T-helper 2 cell treated with Interferon-gamma antibody and Interleukin-4, amounts not matched to agents 5 μg/mL and 100 μg/mL, for 36 hours (primary cell): Measurements from ENCODE around the gene CORO7.

ENCODE experiments used
- DNase-seq: peaks from one replicate; pipeline ENCODE4 v3.0.0; 2021; ENCODE audit warnings: low spot score
- H3K27ac Mint-ChIP-seq: one replicate; pipeline ENCODE4 v1.8.0; 2021; ENCODE audit warnings: mild to moderate bottlenecking, mixed read lengths
- H3K27me3 Mint-ChIP-seq: one replicate; pipeline ENCODE4 v1.8.0; 2021; ENCODE audit warnings: low read depth, mixed read lengths
- H3K36me3 Mint-ChIP-seq: one replicate; pipeline ENCODE4 v1.8.0; 2021; ENCODE audit warnings: low read depth, mixed read lengths
- H3K4me1 Mint-ChIP-seq: one replicate; pipeline ENCODE4 v1.8.0; 2021; ENCODE audit warnings: low read depth, mixed read lengths
- H3K4me3 Mint-ChIP-seq: one replicate; pipeline ENCODE4 v1.8.0; 2022; ENCODE audit warnings: mild to moderate bottlenecking, moderate library complexity, mixed read lengths
- H3K9me3 Mint-ChIP-seq: one replicate; pipeline ENCODE4 v1.8.0; 2021; ENCODE audit warnings: mixed read lengths

CORO7 gene

DNA sequence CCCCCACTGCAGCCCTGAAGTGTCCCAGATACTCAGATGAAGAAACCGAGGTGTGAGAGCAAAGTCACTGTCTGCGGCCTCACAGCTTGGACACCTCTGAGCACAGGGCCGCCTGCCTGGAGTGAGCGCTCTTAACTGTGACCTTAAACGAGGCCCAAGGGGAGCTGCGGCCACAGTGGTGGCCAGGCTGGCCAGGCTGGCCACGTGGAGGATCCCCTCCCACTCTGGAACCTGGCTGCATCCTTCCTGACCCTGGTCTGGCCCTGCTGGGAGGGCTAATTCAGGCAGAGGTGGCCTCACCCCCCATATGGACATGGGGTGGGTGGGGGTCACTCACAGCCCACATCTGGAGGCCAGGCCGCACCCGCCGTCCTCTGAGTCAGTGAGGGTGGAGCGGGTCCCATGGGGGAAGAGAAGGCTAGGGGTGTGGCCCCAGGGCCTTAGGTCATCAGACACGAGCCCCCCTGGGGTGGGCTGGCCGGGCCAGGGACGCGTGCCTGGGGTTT is 38.2 kb downstream of the CORO7 start:
- Mint-ChIP-seq H3K36me3 (peaks cover 14% of the 10 kb centered on the region), H3K27me3 (no peaks in the 10 kb centered on the region)
- DNase-seq, result no peak

DNA sequence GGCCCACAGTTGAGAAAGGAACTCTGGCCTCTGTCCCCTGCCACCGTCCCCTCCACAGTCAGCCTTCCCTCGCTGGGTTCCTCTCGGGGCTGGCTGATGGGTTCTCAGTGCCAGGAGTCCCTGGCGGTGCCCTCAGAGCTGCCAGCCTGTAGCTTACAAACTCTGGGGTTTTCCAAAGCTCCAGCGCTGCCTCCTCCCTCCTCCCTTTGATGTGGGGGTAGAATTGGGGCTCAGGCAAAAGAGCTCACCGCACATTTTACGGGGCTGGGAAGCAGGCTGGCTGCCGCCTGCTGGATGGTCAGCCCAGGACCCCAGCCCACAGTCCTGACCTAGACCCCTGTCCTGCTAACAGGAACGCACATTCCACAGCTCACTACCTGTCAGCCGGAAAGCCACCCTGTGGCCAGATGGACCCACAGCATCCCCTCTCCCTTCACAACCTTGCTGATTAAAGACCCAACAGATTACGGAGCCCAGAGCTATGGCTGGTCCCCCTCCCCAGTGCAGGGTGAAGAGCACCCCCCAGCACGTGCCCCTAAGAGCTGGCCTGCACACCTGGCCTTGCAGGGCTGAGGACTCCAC is 38.7 kb downstream of the CORO7 start:
- Mint-ChIP-seq H3K27me3 (no peaks in the 10 kb centered on the region), H3K4me3 (no peak overlapping the region), H3K27ac (peak overlapping the region; percentile 47), H3K4me1 (no peaks in the 10 kb centered on the region), H3K36me3 (peaks cover 13% of the 10 kb centered on the region), H3K9me3 (no peaks in the 10 kb centered on the region)
- DNase-seq, result no peak

More for the DNA sequence above, 38.2 kb downstream of the CORO7 start:
- H3K4me1 Mint-ChIP-seq, result no peaks in the 10 kb centered on the region
- H3K27ac Mint-ChIP-seq, result no peak overlapping the region
- H3K4me3 Mint-ChIP-seq, result no peak overlapping the region
- H3K9me3 Mint-ChIP-seq, result no peaks in the 10 kb centered on the region

GRCh38 chr16:4376893-4377572 is 39.4 kb downstream of the CORO7 start:
- Mint-ChIP-seq H3K27me3 (no peaks in the 10 kb centered on the region), H3K27ac (no peak overlapping the region), H3K9me3 (no peaks in the 10 kb centered on the region), H3K4me3 (no peak overlapping the region), H3K4me1 (no peaks in the 10 kb centered on the region), H3K36me3 (peaks cover 13% of the 10 kb centered on the region)
- no peak for DNase-seq

- Mint-ChIP-seq H3K36me3 (peaks cover 11% of the 10 kb centered on the region), H3K4me3 (no peak overlapping the region), H3K27ac (no peak overlapping the region), H3K4me1 (no peaks in the 10 kb centered on the region), H3K9me3 (no peaks in the 10 kb centered on the region), H3K27me3 (no peaks in the 10 kb centered on the region)
- no peak for DNase-seq
Observed at GRCh38 chr16:4376126-4376892, 40.1 kb downstream of the CORO7 start.

GRCh38 chr16:4375717-4376116 is 40.7 kb downstream of the CORO7 start:
- Mint-ChIP-seq H3K4me1 (no peaks in the 10 kb centered on the region), H3K36me3 (peaks cover 11% of the 10 kb centered on the region), H3K4me3 (no peak overlapping the region), H3K9me3 (no peaks in the 10 kb centered on the region), H3K27me3 (no peaks in the 10 kb centered on the region), H3K27ac (no peak overlapping the region)
- DNase-seq, result no peak

- Mint-ChIP-seq H3K27ac (no peak overlapping the region), H3K4me1 (no peaks in the 10 kb centered on the region), H3K36me3 (peaks cover 9% of the 10 kb centered on the region), H3K9me3 (no peaks in the 10 kb centered on the region), H3K4me3 (no peak overlapping the region), H3K27me3 (no peaks in the 10 kb centered on the region)
- DNase-seq, result no peak
Observed at GRCh38 chr16:4373909-4374742, 42.3 kb downstream of the CORO7 start.

GRCh38 chr16:4373356-4373908 is 43.0 kb downstream of the CORO7 start:
- Mint-ChIP-seq H3K27me3 (no peaks in the 10 kb centered on the region), H3K4me1 (no peaks in the 10 kb centered on the region), H3K9me3 (no peaks in the 10 kb centered on the region)

DNA sequence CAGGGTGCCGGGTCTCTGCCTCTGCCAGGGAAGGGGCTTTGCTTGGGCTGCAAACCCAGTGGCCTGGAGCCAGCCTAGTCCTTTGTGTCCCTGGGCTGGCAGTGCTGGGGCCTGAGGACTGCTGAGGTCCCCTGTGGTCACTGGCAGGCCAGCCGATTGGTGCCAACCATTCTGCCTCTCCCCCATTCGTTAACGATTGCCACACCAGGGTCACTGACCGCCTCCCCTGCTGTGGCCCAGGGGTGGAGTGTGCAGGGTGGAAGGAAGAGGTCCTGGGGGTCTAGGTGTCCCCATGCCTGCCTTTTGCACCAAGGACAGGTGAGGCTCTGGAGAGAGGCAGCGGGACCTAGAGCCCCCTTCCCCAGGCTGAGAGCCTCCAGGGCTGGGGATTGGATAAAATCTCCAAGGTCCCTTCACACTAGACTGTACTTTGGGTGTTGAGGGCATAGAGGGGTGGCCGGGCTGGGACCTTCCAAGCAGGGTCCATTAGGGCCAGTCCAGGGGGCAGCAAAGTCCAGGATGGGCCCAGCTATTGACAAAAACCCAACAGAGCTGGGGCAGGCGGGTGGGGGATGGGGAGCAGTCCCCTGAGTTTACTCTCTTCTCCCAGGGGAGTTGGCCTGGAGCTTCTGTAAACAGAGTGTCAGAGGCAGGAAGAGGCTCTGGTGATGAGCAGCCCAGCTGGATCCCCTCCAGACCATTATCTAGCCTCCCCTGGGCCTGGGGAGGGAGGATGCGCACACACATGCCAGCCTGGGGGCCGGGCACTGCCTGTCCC is 43.6 kb downstream of the CORO7 start:
- DNase-seq, result no peak
- no peaks in the 10 kb centered on the region for H3K4me1 Mint-ChIP-seq

More at GRCh38 chr16:4373356-4373908, 43.0 kb downstream of the CORO7 start:
- no peak overlapping the region for H3K4me3 Mint-ChIP-seq
- H3K36me3 Mint-ChIP-seq, result peaks cover 9% of the 10 kb centered on the region
- no peak overlapping the region for H3K27ac Mint-ChIP-seq
- DNase-seq, result no peak

GRCh38 chr16:4372001-4372577 is 44.3 kb downstream of the CORO7 start:
- peaks cover 11% of the 10 kb centered on the region for H3K36me3 Mint-ChIP-seq
- H3K27ac Mint-ChIP-seq, result no peak overlapping the region
- H3K4me1 Mint-ChIP-seq, result no peaks in the 10 kb centered on the region
- no peaks in the 10 kb centered on the region for H3K9me3 Mint-ChIP-seq
- H3K4me3 Mint-ChIP-seq, result peak overlapping the region; percentile 59
- DNase-seq, result peak; percentile 16
- no peaks in the 10 kb centered on the region for H3K27me3 Mint-ChIP-seq

More for the DNA sequence above, 43.6 kb downstream of the CORO7 start:
- H3K27me3 Mint-ChIP-seq, result no peaks in the 10 kb centered on the region
- H3K9me3 Mint-ChIP-seq, result no peaks in the 10 kb centered on the region
- peak overlapping the region; percentile 59 for H3K4me3 Mint-ChIP-seq
- no peak overlapping the region for H3K27ac Mint-ChIP-seq
- H3K36me3 Mint-ChIP-seq, result peaks cover 7% of the 10 kb centered on the region

DNA sequence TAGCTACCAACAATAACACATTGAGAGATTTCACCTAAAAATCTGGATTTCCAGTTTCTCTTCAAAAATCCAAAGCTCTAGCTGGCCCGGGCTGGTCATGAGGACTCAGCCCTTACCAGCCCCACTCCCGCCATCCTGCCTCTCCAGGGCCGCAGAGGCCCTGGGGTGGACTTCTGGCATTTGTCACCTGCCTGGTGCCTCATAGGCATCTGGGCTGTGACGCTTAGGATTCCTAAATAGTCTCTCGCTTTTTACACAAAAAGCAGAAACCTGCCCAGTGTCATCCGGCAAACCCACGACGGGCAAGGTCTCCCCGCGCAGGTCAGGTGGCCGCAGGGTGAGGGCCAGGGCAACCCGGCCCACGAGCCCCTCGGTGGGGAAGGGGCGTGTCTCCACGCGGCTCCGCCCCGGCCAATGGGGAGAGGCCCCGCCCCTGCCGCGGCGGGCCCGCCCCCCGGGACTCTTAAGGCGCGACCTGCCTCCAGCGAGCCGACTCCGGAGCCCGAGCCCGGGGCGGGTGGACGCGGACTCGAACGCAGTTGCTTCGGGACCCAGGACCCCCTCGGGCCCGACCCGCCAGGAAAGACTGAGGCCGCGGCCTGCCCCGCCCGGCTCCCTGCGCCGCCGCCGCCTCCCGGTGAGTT is 44.9 kb downstream of the CORO7 start, which contains the start of gene VASN:
TSS of gene VASN (plus strand) at position 492 of the 644 bp plus-strand sequence. CDS start 9,030 bp downstream, outside the sequence.
- Mint-ChIP-seq H3K4me3 (peak within 1 kb of the TSS; percentile 59), H3K27me3 (no peaks in the 10 kb centered on the region), H3K27ac (no peak within 1 kb of the TSS), H3K36me3 (peaks cover 8% of the 10 kb centered on the region), H3K4me1 (no peaks in the 10 kb centered on the region), H3K9me3 (no peaks in the 10 kb centered on the region)
- DNase-seq, result peak; percentile 58

- Mint-ChIP-seq H3K4me3 (no peak overlapping the region), H3K27ac (no peak overlapping the region), H3K4me1 (no peaks in the 10 kb centered on the region), H3K9me3 (no peaks in the 10 kb centered on the region), H3K36me3 (peaks cover 8% of the 10 kb centered on the region), H3K27me3 (no peaks in the 10 kb centered on the region)
- no peak for DNase-seq
Observed at GRCh38 chr16:4370570-4371356, 45.6 kb downstream of the CORO7 start.
